HG03108 (cell line): ENCODE data around the gene KRTAP13-4.

Source experiments
- ATAC-seq: cut with Tn5 transposase; IDR thresholded peaks from one replicate; pipeline ENCODE4 v1.9.1; 2021; ENCODE audit warnings: moderate library complexity; ENCODE audit not compliant: unreplicated experiment

Gene KRTAP13-4

GRCh38 chr21:30430170-30430655 is at the start of gene KRTAP13-4:
Gene KRTAP13-4 (plus strand): TSS chr21:30430220. CDS start chr21:30430276, 56 bp downstream.
- ATAC-seq: no peak

- ATAC-seq: no peak
These were observed 47.8 kb upstream of the KRTAP13-4 start for GRCh38 chr21:30382201-30382600.

GRCh38 chr21:30391492-30392025 is 38.5 kb upstream of the KRTAP13-4 start:
- ATAC-seq: no peak

- no peak for ATAC-seq
These were observed 34.3 kb upstream of the KRTAP13-4 start, which contains the start of gene KRTAP13-1 for GRCh38 chr21:30395731-30396130. Gene KRTAP13-1 (plus strand): TSS chr21:30396031. CDS start chr21:30396087, 56 bp downstream.

GRCh38 chr21:30408782-30409494 is 21.1 kb upstream of the KRTAP13-4 start:
- no peak for ATAC-seq

GRCh38 chr21:30415993-30416392 is 14.0 kb upstream of the KRTAP13-4 start:
- no peak for ATAC-seq

GRCh38 chr21:30425826-30426225 is 4.2 kb upstream of the KRTAP13-4 start, which contains the start of gene KRTAP13-3:
Gene KRTAP13-3 (minus strand): TSS chr21:30425926. CDS start chr21:30425912, 14 bp downstream.
- ATAC-seq: no peak

GRCh38 chr21:30426731-30427130 is 3.3 kb upstream of the KRTAP13-4 start:
- ATAC-seq: no peak

GRCh38 chr21:30434033-30434631 is 4.1 kb downstream of the KRTAP13-4 start:
- ATAC-seq: no peak

- no peak for ATAC-seq
These were observed 7.1 kb downstream of the KRTAP13-4 start for GRCh38 chr21:30437010-30437565.

- no peak for ATAC-seq
These were observed 10.0 kb downstream of the KRTAP13-4 start, which contains the start of gene KRTAP15-1 for GRCh38 chr21:30439975-30440374. Gene KRTAP15-1 (plus strand): TSS chr21:30440275. CDS start chr21:30440328, 53 bp downstream.

- no peak for ATAC-seq
These were observed 13.2 kb downstream of the KRTAP13-4 start for GRCh38 chr21:30443226-30443625.

- no peak for ATAC-seq
These were observed 14.2 kb downstream of the KRTAP13-4 start for GRCh38 chr21:30444204-30444603.

GRCh38 chr21:30447056-30447455 is 17.0 kb downstream of the KRTAP13-4 start:
- no peak for ATAC-seq

- no peak for ATAC-seq
These were observed 18.5 kb downstream of the KRTAP13-4 start for GRCh38 chr21:30448514-30448913.

- ATAC-seq: no peak
These were observed 33.7 kb downstream of the KRTAP13-4 start for GRCh38 chr21:30463713-30464112.

GRCh38 chr21:30468900-30469714 is 39.1 kb downstream of the KRTAP13-4 start:
- ATAC-seq: no peak

- ATAC-seq: no peak
These were observed 48.0 kb downstream of the KRTAP13-4 start for GRCh38 chr21:30478004-30478403.

GRCh38 chr21:30479259-30479658 is 49.2 kb downstream of the KRTAP13-4 start:
- no peak for ATAC-seq

GRCh38 chr21:30480145-30480544 is 50.1 kb downstream of the KRTAP13-4 start, which contains the start of gene KRTAP19-1:
Gene KRTAP19-1 (minus strand): TSS chr21:30480367. CDS start chr21:30480317, 50 bp downstream.
- ATAC-seq: no peak
